A549 (cell line): Measurements from ENCODE around the gene TMOD1.

ENCODE experiments used
- CEBPB ChIP-seq, 2 experiments: fragments of >200 bp in 1 of 2; sonication (Bioruptor Twin) in 1 of 2; formaldehyde crosslinking in 1 of 2; IDR thresholded peaks; 2 replicates each; pipeline ENCODE4 v1.6.1; 2012 to 2016
- EP300 ChIP-seq, 2 experiments: fragments of >200 bp; sonication (Bioruptor Twin); formaldehyde crosslinking; IDR thresholded peaks; 2 replicates in 1 of 2; 3 replicates in 1 of 2; pipeline ENCODE4 v1.6.1; 2016 to 2017
- NFE2L2 ChIP-seq: fragments of 150-350 bp; conservative IDR thresholded peaks from 2 replicates; pipeline ENCODE4 v1.6.1; 2014; ENCODE audit warnings: low read length
- NPAS2 ChIP-seq: fragments of 250-450 bp; sonication (Bioruptor Pico); IDR thresholded peaks from 2 replicates; pipeline ENCODE4 v1.8.0; 2022; ENCODE audit warnings: mild to moderate bottlenecking, moderate library complexity, borderline replicate concordance
- PHF8 ChIP-seq: fragments of 200-600 bp; sonication (generic); IDR thresholded peaks from 2 replicates; pipeline ENCODE4 v1.6.1; 2016; ENCODE audit warnings: low read depth, mild to moderate bottlenecking, antibody characterized with exemption, moderate library complexity, borderline replicate concordance
- POLR2A ChIP-seq: IDR thresholded peaks from 2 replicates; pipeline ENCODE4 v1.6.1; 2012; ENCODE audit warnings: mild to moderate bottlenecking, low read length
- SREBF2 ChIP-seq: fragments of 450-650 bp; IDR thresholded peaks from 2 replicates; pipeline ENCODE4 v1.6.1; 2014; ENCODE audit warnings: mild to moderate bottlenecking, moderate library complexity
- TF ChIP-seq, protein P1 (sequence below): fragments of 200-600 bp; sonication (generic); IDR thresholded peaks from 2 replicates; pipeline ENCODE4 v1.6.1; 2016; ENCODE audit warnings: antibody characterized with exemption, mild to moderate bottlenecking, moderate library complexity
- TF ChIP-seq, protein P2 (sequence below): fragments of 250-450 bp; sonication (Bioruptor Pico); IDR thresholded peaks from 2 replicates; pipeline ENCODE4 v1.5.0; 2020; ENCODE audit warnings: low read depth, mild to moderate bottlenecking, moderate library complexity
- TF ChIP-seq, protein P3 (sequence below): fragments of >200 bp; sonication (Bioruptor Twin); formaldehyde crosslinking; IDR thresholded peaks from 3 replicates; pipeline ENCODE4 v1.5.1; 2016
- TF ChIP-seq, protein P4 (sequence below): fragments of 450-650 bp; IDR thresholded peaks from 2 replicates; pipeline ENCODE4 v1.6.1; 2014; ENCODE audit warnings: antibody characterized with exemption
- TF ChIP-seq, protein P5 (sequence below): IDR thresholded peaks from 2 replicates; pipeline ENCODE4 v1.6.1; 2012
- TF ChIP-seq, protein P6 (sequence below): IDR thresholded peaks from 2 replicates; pipeline ENCODE4 v1.6.1; 2012

DNA sequence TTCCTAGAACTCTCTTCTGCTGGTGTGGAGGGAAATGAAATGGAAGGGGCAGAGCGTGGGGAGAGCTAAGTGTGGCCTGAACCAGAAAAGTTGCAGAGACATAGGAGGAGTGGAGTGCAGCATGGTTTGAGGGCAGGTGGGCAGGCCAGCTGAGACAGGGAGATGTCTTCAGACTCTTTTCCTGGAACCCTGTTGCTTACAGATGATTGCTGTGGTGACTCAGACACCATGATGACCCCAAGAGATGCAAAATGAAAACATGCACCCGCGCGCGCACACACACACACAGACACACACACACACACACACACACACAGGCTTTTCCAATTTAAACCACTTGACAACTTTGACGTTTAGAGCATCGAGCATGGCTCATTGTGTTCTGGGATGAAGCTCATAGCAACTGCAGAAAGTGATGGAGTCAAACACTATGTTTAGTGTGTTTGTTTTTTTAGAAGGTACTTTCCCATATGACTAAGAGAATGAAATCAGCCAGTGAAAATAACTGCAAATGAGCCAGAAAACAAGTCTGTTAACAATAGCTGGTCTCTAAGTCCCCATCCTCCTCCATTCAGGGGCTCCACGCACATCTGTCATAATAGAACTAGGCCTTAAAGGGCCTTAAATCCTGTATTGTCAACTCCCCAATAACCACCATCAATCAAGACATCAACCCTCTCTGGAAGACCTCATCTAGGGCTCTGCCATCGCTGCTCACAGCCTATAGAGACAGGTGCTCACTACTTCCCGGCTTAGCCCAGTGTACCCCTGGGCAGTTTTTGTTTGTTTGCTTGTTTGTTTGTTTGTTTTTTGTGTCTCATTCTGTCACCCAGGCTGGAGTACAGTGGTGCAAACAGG is 9.6 kb downstream of the TMOD1 start:
- TF ChIP-seq, protein P1, sequence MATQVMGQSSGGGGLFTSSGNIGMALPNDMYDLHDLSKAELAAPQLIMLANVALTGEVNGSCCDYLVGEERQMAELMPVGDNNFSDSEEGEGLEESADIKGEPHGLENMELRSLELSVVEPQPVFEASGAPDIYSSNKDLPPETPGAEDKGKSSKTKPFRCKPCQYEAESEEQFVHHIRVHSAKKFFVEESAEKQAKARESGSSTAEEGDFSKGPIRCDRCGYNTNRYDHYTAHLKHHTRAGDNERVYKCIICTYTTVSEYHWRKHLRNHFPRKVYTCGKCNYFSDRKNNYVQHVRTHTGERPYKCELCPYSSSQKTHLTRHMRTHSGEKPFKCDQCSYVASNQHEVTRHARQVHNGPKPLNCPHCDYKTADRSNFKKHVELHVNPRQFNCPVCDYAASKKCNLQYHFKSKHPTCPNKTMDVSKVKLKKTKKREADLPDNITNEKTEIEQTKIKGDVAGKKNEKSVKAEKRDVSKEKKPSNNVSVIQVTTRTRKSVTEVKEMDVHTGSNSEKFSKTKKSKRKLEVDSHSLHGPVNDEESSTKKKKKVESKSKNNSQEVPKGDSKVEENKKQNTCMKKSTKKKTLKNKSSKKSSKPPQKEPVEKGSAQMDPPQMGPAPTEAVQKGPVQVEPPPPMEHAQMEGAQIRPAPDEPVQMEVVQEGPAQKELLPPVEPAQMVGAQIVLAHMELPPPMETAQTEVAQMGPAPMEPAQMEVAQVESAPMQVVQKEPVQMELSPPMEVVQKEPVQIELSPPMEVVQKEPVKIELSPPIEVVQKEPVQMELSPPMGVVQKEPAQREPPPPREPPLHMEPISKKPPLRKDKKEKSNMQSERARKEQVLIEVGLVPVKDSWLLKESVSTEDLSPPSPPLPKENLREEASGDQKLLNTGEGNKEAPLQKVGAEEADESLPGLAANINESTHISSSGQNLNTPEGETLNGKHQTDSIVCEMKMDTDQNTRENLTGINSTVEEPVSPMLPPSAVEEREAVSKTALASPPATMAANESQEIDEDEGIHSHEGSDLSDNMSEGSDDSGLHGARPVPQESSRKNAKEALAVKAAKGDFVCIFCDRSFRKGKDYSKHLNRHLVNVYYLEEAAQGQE: no peak
- TF ChIP-seq, protein P2, sequence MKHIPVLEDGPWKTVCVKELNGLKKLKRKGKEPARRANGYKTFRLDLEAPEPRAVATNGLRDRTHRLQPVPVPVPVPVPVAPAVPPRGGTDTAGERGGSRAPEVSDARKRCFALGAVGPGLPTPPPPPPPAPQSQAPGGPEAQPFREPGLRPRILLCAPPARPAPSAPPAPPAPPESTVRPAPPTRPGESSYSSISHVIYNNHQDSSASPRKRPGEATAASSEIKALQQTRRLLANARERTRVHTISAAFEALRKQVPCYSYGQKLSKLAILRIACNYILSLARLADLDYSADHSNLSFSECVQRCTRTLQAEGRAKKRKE (CRISPR knock-in tag): no peak
- TF ChIP-seq, protein P3, sequence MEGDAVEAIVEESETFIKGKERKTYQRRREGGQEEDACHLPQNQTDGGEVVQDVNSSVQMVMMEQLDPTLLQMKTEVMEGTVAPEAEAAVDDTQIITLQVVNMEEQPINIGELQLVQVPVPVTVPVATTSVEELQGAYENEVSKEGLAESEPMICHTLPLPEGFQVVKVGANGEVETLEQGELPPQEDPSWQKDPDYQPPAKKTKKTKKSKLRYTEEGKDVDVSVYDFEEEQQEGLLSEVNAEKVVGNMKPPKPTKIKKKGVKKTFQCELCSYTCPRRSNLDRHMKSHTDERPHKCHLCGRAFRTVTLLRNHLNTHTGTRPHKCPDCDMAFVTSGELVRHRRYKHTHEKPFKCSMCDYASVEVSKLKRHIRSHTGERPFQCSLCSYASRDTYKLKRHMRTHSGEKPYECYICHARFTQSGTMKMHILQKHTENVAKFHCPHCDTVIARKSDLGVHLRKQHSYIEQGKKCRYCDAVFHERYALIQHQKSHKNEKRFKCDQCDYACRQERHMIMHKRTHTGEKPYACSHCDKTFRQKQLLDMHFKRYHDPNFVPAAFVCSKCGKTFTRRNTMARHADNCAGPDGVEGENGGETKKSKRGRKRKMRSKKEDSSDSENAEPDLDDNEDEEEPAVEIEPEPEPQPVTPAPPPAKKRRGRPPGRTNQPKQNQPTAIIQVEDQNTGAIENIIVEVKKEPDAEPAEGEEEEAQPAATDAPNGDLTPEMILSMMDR: no peak
- TF ChIP-seq, protein P4, sequence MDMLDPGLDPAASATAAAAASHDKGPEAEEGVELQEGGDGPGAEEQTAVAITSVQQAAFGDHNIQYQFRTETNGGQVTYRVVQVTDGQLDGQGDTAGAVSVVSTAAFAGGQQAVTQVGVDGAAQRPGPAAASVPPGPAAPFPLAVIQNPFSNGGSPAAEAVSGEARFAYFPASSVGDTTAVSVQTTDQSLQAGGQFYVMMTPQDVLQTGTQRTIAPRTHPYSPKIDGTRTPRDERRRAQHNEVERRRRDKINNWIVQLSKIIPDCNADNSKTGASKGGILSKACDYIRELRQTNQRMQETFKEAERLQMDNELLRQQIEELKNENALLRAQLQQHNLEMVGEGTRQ: no peak
- TF ChIP-seq NFE2L2 (no peak), CEBPB (IDR thresholded peaks at IDR 0.05) (no peak), POLR2A (no peak), EP300 (IDR thresholded peaks at IDR 0.05) (no peak), SREBF2 (no peak), PHF8 (no peak), NPAS2 (CRISPR knock-in tag) (no peak)
- TF ChIP-seq, protein P5, sequence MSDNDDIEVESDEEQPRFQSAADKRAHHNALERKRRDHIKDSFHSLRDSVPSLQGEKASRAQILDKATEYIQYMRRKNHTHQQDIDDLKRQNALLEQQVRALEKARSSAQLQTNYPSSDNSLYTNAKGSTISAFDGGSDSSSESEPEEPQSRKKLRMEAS: no peak
- TF ChIP-seq, protein P6, sequence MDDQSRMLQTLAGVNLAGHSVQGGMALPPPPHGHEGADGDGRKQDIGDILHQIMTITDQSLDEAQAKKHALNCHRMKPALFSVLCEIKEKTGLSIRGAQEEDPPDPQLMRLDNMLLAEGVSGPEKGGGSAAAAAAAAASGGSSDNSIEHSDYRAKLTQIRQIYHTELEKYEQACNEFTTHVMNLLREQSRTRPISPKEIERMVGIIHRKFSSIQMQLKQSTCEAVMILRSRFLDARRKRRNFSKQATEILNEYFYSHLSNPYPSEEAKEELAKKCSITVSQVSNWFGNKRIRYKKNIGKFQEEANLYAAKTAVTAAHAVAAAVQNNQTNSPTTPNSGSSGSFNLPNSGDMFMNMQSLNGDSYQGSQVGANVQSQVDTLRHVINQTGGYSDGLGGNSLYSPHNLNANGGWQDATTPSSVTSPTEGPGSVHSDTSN: no peak
